Central memory CD4-positive, alpha-beta T cell (primary cell): Measurements from ENCODE around the gene PPP1R3F.
"Not testable (repeated sequence)": the region's sequence is repeated elsewhere in the genome, so short reads cannot be mapped to it uniquely, and the experiment has no call there.

Experiments
- DNase-seq: peaks from one replicate; pipeline ENCODE4 v3.0.0; 2022

Gene PPP1R3F

DNA sequence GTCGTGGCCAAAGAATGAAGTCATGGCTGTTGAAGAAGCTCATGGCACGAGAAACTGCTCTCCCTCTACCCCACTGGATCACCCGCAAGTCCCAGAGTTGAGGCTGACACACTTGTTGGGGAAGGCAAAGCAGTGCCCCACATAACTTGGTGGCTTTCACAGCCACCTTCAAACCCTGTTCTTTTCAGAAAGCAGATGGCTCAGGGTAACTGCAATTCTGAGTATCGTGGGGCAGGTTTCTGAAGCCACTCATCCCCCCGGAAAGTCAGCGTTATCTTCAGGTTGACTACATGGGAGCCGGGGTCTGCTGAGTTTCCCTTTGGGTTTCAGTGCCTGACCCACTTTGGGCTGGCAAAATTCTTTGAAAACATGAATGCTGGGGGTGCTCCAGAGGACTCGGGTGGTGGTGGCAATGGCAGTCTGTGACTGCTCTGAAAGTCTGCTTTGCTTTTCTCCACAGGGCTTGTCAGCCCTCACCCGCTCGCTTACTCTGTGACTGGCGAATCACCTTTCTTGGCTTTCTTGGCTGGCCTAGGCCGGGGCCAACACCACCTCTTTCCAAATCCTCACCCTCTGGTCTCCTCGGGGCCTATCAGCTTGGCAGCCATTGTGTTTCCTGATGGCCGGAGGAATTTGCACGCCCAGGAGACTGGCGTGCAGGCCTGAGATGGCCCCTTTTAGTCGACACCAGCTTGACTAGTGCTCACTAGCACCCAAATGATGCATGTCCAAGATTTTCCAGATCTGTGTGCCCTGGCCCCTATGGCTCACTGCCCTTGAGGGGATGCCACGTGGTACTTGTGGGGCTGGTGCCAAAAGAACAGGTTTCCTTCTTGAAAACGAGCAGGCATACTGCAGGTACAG is 7.3 kb downstream of the PPP1R3F start:
- DNase-seq = no peak

DNA sequence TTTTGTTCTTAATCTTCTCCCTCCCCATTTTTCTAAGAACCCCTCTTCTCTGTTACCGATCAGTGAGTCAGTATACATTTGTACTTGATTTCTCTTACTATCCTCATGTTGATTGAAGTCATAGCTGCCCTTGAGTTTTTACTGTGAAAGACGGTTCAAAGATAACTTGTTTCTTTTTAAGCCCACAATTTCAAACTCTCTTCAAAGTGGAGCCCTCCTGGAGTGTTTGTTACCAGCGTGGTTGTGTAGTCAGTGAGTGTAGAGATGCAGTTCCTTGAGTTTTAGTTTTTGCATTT is 7.9 kb downstream of the PPP1R3F start:
- DNase-seq = no peak

DNA sequence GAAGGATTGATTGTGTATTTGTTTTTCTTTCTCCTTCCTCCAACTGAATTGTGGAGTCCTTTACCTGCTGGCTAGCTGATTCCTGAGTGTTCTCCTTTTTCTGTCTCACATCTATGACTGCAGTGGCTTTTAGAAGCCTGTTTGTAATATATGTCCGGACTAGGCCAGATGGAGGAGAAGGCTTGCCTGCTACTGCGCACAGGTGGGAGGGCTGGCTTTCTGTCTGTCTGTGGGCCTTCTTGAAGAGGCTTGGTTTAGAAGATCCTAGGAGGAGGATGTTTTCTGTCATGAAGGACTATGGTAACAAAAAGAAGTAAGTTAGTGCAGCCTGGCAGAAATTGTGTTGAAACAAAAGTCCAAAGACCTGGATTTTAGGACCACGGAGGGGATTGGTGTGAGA is 8.5 kb downstream of the PPP1R3F start:
- no peak for DNase-seq

DNA sequence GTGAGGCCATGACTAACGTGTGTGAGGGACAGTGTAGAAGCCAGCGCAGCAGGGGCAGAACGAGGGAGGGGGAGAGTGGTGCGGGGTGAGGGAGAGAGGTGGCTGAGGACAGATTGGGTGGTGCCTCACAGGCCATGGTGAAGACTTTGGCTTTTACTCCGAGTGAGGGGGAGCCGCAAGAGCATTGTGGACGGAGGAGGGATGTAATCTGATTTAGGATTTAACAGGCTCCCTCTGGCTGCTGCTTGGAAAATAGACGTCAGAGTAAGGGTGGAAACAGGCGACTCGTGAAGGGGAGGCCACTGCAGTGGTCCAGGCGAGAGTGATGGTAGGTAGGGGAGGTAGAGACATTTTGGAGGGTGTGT is 13.0 kb downstream of the PPP1R3F start:
- DNase-seq = no peak

DNA sequence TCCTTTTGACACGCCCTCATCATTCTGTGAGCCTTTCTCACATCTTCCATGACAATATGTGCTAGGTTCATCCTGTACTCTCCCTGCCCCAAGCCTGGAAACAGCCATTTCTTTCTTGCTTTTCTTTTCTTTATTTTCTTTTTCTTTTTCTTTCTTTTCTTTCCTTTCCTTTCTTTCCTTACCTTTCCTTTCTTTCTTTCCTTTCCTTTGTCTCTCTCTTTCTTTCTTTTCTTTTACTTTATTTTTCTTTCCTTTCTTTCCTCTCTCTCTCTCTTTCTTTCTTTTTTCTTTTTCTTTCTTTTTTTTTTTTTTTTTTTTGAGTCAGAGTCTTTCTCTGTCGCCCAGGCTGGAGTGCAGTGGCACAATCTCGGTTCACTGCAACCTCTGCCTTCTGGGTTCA is 14.6 kb downstream of the PPP1R3F start:
- DNase-seq = no peak

DNA sequence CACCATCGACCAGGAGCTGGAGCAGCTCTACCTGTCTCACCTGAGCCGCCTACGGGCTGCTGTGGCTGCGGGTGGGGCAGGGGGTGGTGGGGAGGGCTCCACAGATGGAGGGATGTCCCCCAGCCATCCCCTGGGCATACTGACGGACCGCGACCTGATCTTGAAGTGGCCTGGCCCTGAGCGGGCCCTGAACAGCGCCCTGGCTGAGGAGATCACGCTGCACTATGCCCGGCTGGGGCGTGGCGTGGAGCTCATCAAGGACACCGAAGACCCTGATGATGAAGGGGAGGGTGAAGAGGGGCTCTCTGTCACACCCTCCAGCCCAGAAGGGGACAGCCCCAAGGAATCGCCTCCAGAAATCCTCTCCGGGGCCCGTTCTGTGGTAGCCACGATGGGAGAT is 16.5 kb downstream of the PPP1R3F start:
- DNase-seq = no peak

DNA sequence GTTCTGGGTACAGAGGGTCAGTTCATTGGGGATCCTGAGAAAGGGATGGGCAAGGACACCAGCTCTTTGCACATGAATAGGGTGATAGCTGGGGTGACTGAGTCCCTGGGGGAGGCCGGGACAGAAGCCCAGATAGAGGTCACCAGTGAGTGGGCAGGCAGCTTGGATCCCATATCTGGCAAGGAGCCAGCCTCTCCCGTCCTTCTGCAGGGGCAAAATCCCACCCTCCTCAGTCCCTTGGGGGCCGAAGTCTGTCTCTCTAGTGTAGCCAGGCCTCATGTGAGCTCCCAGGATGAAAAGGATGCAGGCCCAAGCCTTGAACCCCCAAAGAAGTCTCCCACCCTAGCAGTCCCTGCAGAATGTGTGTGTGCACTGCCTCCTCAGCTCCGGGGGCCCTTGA is 17.0 kb downstream of the PPP1R3F start:
- DNase-seq = no peak

DNA sequence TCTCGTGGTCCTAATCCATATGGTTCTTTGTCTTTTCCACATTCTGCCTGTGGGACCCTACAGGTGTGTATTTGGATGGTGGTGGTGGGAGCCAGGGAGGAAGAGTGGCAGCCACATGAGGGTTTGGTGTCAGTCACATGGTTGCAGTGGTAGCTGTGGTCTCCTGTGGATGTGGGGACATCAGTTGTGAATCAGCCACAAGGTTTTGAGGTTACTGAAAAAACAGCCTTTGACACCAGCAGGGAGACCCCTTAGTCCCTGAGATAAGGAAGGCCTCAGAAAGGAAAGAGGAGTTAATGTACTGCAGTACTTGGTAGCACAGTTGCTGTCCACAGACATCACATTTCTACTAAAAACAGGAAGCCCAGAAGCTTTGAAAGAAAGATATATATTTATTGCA is 18.1 kb downstream of the PPP1R3F start:
- DNase-seq = no peak

DNA sequence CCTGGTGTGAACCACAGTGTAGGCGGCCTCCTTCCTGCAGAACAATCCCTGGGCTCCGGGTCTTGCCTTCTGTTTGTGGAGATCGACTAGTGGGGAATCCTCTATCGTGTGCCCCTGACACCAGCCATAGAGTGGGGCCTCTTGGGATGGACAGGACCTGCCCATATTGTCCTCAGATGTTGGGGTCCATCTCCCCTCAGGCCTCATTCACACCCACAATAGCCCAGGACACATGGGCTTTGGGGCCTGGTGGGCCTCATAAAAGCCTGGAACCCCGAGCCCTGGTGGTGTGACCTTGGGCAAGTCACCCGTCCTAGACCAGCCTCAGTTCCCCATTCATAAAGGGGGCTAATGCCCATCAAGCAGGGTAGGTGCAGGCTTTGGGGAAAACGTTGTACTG is 20.6 kb downstream of the PPP1R3F start:
- no peak for DNase-seq

DNA sequence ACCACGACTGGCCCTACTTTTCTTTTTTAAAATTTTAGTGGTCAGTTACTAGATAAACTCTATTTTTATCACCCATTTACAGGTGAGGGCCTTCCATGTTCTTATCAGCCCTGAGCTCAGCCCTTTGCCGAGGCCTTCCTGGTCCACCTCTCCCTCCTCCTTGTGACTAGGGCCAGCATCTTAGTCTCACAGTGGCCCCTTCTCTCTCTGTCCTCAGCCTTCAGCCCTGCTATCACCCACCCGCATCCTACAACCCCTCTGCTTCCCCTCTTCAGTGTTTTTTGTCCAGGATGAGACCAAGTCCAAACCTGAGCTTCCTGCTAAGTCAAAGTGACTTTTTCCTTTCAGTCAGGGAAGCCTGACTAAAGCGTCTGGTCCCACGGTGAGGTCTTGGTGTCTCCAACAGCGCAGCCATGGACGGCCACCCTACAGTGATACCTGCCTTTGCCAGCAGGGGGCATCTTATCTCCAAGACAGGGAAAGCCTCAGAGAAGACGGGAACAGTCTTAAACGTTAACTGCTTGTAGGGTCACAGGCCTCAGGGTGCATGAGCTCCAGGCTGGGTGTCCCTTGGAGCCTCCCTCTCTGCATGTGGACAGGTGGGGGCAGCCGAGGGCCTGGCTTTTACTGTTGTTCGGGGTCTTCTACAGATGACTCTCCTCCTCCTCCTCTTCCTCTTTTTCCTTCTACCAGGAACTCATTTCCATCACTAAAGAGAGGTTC is 22.2 kb downstream of the PPP1R3F start:
- peak; percentile 51 for DNase-seq

DNA sequence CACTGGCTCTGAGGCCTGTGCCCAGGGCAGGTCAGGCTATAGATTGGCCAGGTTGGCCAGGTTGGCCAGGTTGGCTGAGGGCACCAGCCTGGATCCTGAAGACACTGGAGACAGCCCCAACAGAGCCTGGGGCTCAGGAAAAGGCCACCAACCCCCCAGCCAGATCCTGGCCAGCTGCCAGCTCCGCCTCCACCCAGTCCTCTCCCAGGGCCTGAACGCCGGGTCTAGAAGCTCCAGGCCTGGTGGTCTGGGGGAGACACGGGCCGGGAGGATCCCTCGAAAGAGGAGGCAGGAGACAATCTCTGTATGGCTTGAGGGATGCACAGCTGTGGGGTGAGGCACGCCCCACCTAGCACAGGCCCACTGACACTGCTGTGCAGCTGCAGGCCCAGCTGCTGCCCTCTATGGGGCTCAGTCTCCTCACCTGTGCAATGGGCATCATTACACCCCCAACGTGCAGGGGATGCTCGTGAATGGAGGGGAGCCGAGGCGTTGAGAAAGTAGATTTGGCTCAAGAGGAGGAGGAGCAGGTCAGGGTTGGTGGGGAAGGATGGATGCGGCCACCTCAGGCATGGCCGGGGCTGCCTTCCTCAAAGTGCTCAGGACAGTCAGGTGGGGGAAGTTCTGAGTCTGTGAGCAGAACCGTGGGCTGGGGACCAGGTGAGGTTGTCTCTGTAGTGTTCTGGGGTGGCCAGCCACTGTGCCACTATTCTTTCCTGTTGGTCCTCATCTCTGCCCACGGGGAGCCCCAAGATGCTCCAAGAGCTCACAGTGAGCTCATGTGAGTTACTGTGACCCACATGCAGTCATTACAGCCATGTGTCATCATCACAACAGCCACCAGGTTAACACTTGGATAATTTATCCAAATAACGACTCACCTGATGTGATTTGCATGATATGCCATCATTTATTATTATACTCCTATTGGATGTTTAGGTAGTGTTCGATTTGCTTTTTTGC is 23.1 kb downstream of the PPP1R3F start:
- no peak for DNase-seq

DNA sequence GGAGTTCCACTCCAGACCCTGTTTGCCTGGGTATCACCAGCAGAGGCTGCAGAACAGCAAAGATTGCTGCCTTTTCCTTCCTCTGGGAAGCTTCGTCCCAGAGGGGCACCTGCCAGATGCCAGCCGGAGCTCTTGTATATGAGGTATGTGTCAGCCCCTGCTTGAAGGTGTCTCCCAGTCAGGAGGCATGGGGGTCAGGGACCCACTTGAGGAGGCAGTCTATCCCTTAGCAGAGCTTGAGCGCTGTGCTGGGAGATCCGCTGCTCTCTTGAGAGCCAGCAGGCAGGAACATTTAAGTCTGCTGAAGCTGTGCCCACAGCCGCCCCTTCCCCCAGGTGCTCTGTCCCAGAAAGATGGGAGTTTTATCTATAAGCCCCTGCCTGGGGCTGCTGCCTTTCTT is 29.7 kb downstream of the PPP1R3F start:
- not testable (repeated sequence) for DNase-seq

DNA sequence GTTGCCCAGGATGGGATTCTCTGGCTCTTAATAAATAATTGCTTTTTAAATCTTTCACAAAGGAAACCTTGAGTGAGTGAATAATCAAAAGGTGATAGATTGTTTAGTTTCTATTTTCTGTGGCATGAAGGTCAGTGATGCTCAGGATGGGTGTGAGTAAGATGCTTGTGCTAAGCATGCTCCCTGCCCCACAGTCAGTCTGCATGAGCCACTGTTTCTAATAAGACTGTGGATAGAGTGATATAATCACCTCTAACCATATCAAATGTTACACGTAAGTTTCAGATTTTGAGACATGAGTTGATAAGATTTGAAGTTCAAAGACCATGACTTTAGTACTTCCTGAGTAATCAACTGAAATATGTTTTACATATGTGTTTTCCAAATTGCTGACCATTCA is 31.1 kb downstream of the PPP1R3F start:
- DNase-seq = no peak

DNA sequence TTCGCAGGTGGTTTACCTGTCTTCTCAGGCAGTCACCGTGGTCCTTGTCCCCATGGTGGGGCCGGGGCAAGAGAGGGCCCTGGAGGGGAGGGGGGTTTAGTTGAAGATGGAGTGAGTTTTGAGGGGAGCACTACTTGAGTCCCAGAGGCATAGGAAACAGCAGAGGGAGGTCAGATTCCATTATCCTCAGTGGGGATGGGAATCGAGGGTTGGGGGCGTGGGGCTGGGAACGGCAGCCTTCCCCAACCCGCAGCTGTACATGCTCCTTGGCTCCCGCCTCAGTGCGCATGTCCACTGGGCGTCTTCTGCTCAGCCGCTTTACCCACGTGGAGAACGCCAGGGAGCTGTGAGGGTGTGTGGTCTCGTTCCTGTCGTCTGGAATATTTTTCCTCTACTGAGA is 33.8 kb downstream of the PPP1R3F start, which contains the start of gene GAGE10:
TSS of gene GAGE10 (plus strand) at position 301 of the 400 bp plus-strand sequence. CDS start 1,214 bp downstream, outside the sequence.
- no peak for DNase-seq

DNA sequence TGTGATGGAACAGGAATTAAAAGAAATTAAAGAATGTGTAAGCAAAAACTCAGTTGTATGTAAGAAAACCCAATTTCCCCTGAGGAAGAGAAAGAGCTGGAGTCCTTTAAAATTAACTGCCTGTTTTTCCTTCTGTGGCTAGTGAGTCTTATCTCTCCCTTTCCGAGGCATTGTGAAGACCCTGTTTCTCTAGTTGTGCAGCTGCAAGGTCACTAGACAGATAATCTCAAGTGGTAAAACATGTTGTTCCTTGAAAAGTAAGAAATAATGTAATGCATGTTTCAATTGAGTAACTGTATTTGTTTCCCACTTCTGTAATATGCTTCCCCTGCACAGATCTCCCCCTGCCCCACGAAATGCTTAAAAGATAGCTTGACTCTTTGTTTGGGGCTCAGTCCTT is 38.2 kb downstream of the PPP1R3F start:
- DNase-seq = not testable (repeated sequence)

DNA sequence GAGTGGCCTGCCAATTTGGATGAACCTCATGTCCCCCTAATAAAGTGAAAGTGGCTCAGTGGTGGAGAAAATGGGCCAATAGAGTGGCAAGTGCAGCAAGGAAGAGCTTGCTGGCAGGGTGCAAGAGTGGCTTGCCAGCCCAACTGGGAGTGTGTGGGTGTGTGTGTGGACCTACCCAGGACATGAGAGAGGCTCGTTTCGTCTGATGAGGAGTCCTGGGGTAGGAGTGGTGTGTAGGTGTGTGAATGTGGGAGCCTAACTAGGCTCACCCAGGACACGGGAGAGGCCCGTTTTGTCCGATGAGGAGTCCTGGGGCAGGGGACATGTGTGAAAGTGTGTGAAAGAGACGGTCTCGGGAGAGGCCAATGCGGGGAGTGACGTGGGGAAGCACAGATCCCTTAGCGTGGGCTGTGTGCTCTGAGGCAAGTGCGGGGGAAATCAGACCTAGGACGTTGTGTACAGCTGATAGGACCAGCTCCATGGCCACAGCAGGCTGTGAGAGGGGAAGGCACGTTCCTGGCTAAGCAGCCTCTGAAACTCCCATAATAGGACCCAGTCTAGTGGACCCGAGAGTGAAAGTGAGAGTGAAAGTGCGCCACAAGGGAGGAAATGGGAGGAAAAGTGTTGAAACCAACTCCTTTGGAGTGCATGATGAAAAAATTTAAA is 39.1 kb downstream of the PPP1R3F start:
- peak; percentile 29 for DNase-seq

DNA sequence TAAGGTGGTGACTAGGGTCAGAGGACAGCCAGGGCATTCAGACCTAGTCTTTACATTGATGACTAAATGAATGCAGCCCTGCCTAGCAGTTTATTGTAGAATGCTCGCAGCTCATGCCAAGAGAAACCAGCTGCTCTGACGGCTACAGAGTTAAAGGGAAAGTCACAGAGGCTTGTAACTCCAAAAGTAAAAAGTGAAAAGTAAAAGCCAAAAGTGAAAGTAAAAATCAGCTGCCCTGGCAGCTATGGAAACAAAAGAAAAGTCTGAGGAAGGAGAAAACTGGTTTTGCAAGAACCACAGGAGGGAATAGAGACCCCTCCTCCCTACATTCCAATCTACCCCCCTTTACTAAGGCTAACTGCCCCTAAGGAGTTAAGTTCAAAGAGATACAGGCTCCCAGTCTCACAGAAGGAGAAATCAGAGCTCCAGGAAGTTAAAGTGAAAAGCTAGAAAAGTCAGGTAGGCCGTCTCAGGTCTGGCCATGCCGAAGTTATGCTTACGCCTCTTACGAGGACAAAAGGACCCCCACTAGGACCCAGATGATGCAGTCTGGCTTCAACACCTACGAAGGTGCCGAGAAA is 39.9 kb downstream of the PPP1R3F start:
- peak; percentile 31 for DNase-seq

DNA sequence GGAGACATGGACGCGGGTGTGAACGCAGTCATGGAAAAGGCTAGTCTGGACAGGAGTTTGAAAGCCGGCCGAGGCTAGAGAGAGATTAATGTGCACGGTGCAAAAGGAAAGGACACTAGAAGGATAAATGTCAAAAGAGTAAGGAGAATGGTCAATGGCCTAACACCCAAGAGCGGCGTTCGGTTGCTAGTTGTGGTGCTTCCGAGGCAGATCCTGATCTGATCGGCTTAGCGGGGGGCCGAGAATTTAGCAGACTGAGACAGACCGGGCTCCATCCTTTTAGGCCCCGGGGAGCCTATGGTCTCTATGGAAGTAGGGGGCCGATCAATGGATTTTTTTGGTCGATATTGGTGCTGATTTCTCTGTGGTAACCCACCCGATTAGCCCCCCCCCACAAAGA is 40.8 kb downstream of the PPP1R3F start:
- no peak for DNase-seq

DNA sequence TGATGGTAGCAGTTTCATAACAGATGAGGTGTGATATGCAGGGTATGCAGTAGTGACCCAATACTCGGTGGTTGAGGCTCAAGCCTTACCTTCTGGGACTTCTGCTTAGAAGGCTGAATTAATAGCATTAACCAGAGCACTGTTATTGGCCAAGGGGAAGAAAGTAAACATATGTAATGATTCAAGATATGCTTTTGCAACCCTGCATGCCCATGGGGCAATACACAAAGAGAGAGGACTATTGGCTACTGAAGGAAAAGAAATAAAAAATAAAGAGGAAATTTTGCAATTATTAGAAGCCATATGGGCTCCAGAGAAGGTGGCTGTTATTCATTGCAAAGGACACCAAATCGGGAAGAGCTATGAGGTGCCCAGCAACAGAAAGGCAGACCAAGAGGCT is 42.6 kb downstream of the PPP1R3F start:
- DNase-seq = no peak

DNA sequence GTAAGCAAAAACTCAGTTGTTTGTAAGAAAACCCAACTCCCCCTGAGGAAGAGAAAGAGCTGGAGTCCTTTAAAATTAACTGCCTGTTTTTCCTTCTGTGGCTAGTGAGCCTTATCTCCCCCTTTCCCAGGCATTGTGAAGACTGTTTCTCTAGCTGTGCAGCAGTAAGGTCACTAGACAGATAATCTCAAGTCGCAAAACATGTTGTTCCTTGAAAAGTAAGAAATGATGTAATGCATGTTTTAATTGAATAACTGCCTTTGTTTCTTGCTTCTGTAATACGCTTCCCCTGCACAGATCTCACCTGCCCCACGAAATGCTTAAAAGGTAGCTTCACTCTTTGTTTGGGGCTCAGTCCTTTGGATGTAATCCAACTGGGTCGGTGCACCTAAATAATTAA is 46.5 kb downstream of the PPP1R3F start:
- no peak for DNase-seq

DNA sequence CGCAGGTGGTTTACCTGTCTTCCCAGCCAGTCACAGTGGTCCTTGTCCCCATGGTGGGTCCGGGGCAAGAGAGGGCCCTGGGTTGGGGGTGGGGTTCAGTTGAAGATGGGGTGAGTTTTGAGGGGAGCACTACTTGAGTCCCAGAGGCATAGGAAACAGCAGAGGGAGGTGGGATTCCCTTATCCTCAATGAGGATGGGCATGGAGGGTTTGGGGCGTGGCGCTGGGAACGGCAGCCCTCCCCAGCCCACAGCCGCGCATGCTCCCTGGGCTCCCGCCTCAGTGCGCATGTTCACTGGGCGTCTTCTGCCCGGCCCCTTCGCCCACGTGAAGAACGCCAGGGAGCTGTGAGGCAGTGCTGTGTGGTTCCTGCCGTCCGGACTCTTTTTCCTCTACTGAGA is 52.1 kb downstream of the PPP1R3F start, which contains the start of gene GAGE12J:
TSS of gene GAGE12J (plus strand) at position 301 of the 400 bp plus-strand sequence. CDS start 1,157 bp downstream, outside the sequence.
- DNase-seq = not testable (repeated sequence)

DNA sequence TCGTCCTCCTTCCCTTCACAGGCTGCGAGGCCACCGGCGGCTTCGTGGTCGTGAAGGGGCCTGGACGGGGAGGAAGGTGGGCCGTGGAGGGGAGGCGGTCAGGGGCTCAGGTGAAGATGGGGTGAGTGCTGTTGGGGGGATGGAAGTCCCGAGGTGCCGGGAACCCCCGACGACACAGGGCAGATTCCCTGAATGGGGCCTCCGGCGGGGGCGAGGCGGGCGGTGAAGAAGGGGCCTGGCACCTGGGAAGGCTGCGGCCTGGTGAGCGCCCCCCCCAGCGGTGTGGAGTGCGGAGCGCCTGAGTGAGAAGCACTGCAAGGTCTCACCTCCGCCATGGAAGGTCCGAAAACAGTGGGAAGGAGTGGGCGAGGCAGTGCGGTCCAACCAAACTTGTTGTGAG is 52.7 kb downstream of the PPP1R3F start:
- not testable (repeated sequence) for DNase-seq
